Osteocyte (in vitro differentiated cells): ENCODE results near the gene NDUFA7. TPM values are rescaled to one million over a fixed set of nuclear protein-coding genes. Genes with fewer than 3 reads are reported as not detected.
"Not testable (repeated sequence)": the region's sequence is repeated elsewhere in the genome, so short reads cannot be mapped to it uniquely, and the experiment has no call there.

Experiments used
- DNase-seq: peaks from one replicate; pipeline ENCODE4 v3.0.0; 2021; ENCODE audit warnings: mixed read lengths; ENCODE audit not compliant: unreplicated experiment; ENCODE audit errors: extremely low spot score
- H3K27ac Mint-ChIP-seq: one replicate; pipeline ENCODE4 v1.8.0; 2021; ENCODE audit warnings: mild to moderate bottlenecking, mixed read lengths; ENCODE audit not compliant: unreplicated experiment
- H3K27me3 Mint-ChIP-seq: one replicate; pipeline ENCODE4 v1.8.0; 2021; ENCODE audit warnings: mixed read lengths; ENCODE audit not compliant: unreplicated experiment
- H3K36me3 Mint-ChIP-seq: one replicate; pipeline ENCODE4 v1.8.0; 2021; ENCODE audit warnings: mixed read lengths; ENCODE audit not compliant: unreplicated experiment
- H3K4me1 Mint-ChIP-seq: one replicate; pipeline ENCODE4 v1.8.0; 2021; ENCODE audit warnings: mixed read lengths; ENCODE audit not compliant: unreplicated experiment
- H3K4me3 Mint-ChIP-seq: one replicate; pipeline ENCODE4 v1.8.0; 2021; ENCODE audit warnings: mild to moderate bottlenecking, moderate library complexity, mixed read lengths; ENCODE audit not compliant: unreplicated experiment
- H3K9me3 Mint-ChIP-seq: one replicate; pipeline ENCODE4 v1.8.0; 2021; ENCODE audit warnings: mixed read lengths; ENCODE audit not compliant: unreplicated experiment
- total RNA-seq: library from RNA; stranded (reverse); gene quantifications from 2 replicates; pipeline ENCODE4 v1.2.1, GENCODE V29; 2021
- TF ChIP-seq, protein P1 (sequence below): fragments of 200-600 bp; sonication (generic); IDR thresholded peaks from 2 replicates; pipeline ENCODE4 v1.5.0; 2021; ENCODE audit warnings: antibody characterized with exemption, mild to moderate bottlenecking, moderate library complexity

NDUFA7 gene
- total RNA-seq, 1 donor from 2014 or later, result 35.4 TPM

DNA sequence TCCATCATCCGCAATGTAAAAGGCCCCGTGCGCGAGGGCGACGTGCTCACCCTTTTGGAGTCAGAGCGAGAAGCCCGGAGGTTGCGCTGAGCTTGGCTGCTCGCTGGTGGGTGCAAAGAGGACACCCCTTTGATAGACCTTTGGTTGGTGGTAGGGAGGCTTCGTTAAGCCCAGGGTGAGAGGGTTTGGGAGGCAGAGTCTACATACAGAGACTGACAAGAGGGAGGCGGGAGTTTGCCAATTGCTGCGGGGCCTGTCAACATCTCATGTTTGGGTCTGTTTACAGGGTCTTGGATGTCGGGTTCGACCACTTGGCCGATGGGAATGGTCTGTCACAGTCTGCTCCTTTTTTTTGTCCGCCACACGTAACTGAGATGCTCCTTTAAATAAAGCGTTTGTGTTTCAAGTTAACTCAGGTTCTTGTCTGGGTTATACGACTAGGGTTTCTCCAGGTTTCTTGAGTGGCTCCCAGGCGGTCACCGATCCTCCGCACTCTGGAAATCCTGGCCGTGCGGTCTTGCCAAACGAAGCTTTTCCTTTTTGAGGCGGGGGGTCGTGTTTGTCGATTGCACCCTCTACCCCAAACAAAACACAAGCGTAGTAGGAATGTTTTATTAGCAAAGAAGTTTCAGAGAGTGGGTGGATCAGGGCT lies 937 bp upstream of the NDUFA7 start:
- H3K9me3 Mint-ChIP-seq, result no peaks in the 10 kb centered on the region
- H3K4me3 Mint-ChIP-seq, result peak overlapping the region; percentile 99
- no peak for DNase-seq
- H3K36me3 Mint-ChIP-seq, result peaks cover 8% of the 10 kb centered on the region
- H3K27me3 Mint-ChIP-seq, result no peaks in the 10 kb centered on the region
- peak overlapping the region; percentile 98 for H3K27ac Mint-ChIP-seq
- TF ChIP-seq, protein P1, sequence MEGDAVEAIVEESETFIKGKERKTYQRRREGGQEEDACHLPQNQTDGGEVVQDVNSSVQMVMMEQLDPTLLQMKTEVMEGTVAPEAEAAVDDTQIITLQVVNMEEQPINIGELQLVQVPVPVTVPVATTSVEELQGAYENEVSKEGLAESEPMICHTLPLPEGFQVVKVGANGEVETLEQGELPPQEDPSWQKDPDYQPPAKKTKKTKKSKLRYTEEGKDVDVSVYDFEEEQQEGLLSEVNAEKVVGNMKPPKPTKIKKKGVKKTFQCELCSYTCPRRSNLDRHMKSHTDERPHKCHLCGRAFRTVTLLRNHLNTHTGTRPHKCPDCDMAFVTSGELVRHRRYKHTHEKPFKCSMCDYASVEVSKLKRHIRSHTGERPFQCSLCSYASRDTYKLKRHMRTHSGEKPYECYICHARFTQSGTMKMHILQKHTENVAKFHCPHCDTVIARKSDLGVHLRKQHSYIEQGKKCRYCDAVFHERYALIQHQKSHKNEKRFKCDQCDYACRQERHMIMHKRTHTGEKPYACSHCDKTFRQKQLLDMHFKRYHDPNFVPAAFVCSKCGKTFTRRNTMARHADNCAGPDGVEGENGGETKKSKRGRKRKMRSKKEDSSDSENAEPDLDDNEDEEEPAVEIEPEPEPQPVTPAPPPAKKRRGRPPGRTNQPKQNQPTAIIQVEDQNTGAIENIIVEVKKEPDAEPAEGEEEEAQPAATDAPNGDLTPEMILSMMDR, result no peak
- peaks cover 34% of the 10 kb centered on the region for H3K4me1 Mint-ChIP-seq

- DNase-seq, result no peak
Observed at GRCh38 chr19:8320564-8321066, 560 bp downstream of the NDUFA7 start.

DNA sequence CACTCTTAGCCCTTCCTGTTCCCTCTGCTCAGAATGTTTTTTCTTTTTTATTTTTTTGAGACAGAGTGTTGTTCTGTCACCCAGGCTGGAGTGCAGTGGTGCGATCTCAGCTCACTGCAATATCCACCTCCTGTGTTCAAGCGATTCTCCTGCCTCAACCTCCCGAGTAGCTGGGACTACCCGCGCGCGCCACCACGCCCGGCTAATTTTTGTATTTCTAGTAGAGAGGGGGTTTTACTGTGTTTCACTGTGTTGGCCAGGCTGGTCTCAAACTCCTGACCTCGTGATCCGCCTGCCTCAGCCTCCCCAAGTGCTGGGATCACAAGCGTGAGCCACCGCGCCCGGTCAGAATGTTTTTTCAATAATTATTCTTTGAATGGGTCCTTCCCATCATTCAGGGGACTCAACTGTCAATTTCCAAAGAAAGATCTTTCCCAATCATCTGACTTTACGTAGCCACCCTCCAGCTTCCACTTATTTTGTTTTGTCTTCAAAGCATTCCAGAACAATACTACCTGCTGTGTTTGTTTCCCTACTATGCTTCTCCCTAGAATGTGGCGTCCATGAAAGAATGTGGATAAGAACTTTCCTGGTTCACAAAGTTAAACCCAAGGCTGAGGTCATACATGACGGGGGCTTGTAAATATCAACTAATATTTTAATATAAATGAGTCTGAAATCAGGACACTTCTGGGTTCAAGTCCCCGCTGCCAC lies 1.2 kb downstream of the NDUFA7 start:
- no peak for DNase-seq
- H3K27me3 Mint-ChIP-seq, result no peaks in the 10 kb centered on the region

More at GRCh38 chr19:8320564-8321066, 560 bp downstream of the NDUFA7 start:
- Mint-ChIP-seq H3K4me3 (peak overlapping the region; percentile 99), H3K9me3 (no peaks in the 10 kb centered on the region), H3K27me3 (no peaks in the 10 kb centered on the region), H3K4me1 (peaks cover 34% of the 10 kb centered on the region), H3K36me3 (peaks cover 10% of the 10 kb centered on the region), H3K27ac (peak overlapping the region; percentile 98)
- TF ChIP-seq, protein P1, result no peak

GRCh38 chr19:8318835-8319234 lies 2.3 kb downstream of the NDUFA7 start:
- not testable (repeated sequence) for H3K4me3 Mint-ChIP-seq, DNase-seq, H3K9me3 Mint-ChIP-seq, H3K27me3 Mint-ChIP-seq, H3K27ac Mint-ChIP-seq
- H3K4me1 Mint-ChIP-seq, result peaks cover 34% of the 10 kb centered on the region
- TF ChIP-seq, protein P1, result peak; percentile 19
- peaks cover 16% of the 10 kb centered on the region for H3K36me3 Mint-ChIP-seq

More for the DNA sequence above, 1.2 kb downstream of the NDUFA7 start:
- peak overlapping the region; percentile 98 for H3K27ac Mint-ChIP-seq
- TF ChIP-seq, protein P1, result no peak
- peaks cover 34% of the 10 kb centered on the region for H3K4me1 Mint-ChIP-seq
- H3K36me3 Mint-ChIP-seq, result peaks cover 16% of the 10 kb centered on the region
- no peaks in the 10 kb centered on the region for H3K9me3 Mint-ChIP-seq
- H3K4me3 Mint-ChIP-seq, result peak overlapping the region; percentile 99
